H4 (cell line): ENCODE data around the gene SLC1A3. TPM values are rescaled to one million over a fixed set of nuclear protein-coding genes. Genes with fewer than 3 reads are reported as not detected.

Experiments used
- DNase-seq: peaks from one replicate; pipeline ENCODE4 v3.0.0-alpha.2; 2015; ENCODE audit warnings: low spot score
- total RNA-seq: library from RNA; depleted of rRNA; stranded (reverse); fragments of >200 nt; shearing (Covaris generic); gene quantifications from 2 replicates; pipeline ENCODE4 v1.2.3, GENCODE V29; 2014

Gene SLC1A3
- total RNA-seq, 1 experiment from 2014 or later, result 20.8 TPM

- DNase-seq, result no peak
Measured at GRCh38 chr5:36717131-36717695, 110.8 kb downstream of the SLC1A3 start.

- no peak for DNase-seq
Measured at GRCh38 chr5:36719282-36719681, 112.9 kb downstream of the SLC1A3 start.

GRCh38 chr5:36720688-36721087, 114.3 kb downstream of the SLC1A3 start:
- DNase-seq, result no peak

- DNase-seq, result no peak
Measured at GRCh38 chr5:36721664-36722235, 115.3 kb downstream of the SLC1A3 start.

GRCh38 chr5:36722900-36723299, 116.5 kb downstream of the SLC1A3 start:
- DNase-seq, result no peak

- no peak for DNase-seq
Measured at GRCh38 chr5:36723912-36724311, 117.5 kb downstream of the SLC1A3 start.

GRCh38 chr5:36724467-36725332, 118.3 kb downstream of the SLC1A3 start:
- no peak for DNase-seq

- no peak for DNase-seq
Measured at GRCh38 chr5:36726317-36726716, 119.9 kb downstream of the SLC1A3 start.

GRCh38 chr5:36726767-36727166, 120.4 kb downstream of the SLC1A3 start:
- no peak for DNase-seq

- DNase-seq, result peak; percentile 70
Measured at GRCh38 chr5:36728697-36729543, 122.5 kb downstream of the SLC1A3 start.

- DNase-seq, result no peak
Measured at GRCh38 chr5:36730537-36731216, 124.3 kb downstream of the SLC1A3 start.

- DNase-seq, result no peak
Measured at GRCh38 chr5:36733183-36733582, 126.8 kb downstream of the SLC1A3 start.

- DNase-seq, result no peak
Measured at GRCh38 chr5:36734422-36734821, 128.0 kb downstream of the SLC1A3 start.

- DNase-seq, result no peak
Measured at GRCh38 chr5:36735891-36736290, 129.5 kb downstream of the SLC1A3 start.
